ENCODE measurements around the gene KIN. TPM values are rescaled to one million over a fixed set of nuclear protein-coding genes. Genes with fewer than 3 reads are reported as not detected.

The KIN gene
- total RNA-seq, 1 donor from 2014 or later: 14.2 TPM

- Mint-ChIP-seq H3K36me3 (ENCODE audit: low read depth) (no peaks in the 10 kb centered on the region), H3K4me1 (ENCODE audit: low read depth) (peaks cover 6% of the 10 kb centered on the region)
These were observed 81.2 kb downstream of the KIN start for GRCh38 chr10:7706534-7707073.

GRCh38 chr10:7705341-7705740 is 82.5 kb downstream of the KIN start:
- no peak overlapping the region for H3K4me3 Mint-ChIP-seq (ENCODE audit: unreplicated experiment)
- H3K27ac Mint-ChIP-seq (ENCODE audit: unreplicated experiment): no peak overlapping the region
- H3K4me1 Mint-ChIP-seq (ENCODE audit: low read depth): peaks cover 6% of the 10 kb centered on the region
- H3K9me3 Mint-ChIP-seq (ENCODE audit: low read depth): no peaks in the 10 kb centered on the region
- no peaks in the 10 kb centered on the region for H3K36me3 Mint-ChIP-seq (ENCODE audit: low read depth)
- no peak for DNase-seq (ENCODE audit: low spot score)
- TF ChIP-seq CTCF (IDR thresholded peaks at IDR 0.05): no peak
- H3K27me3 Mint-ChIP-seq (ENCODE audit: low read depth): peaks cover 19% of the 10 kb centered on the region

More at GRCh38 chr10:7706534-7707073, 81.2 kb downstream of the KIN start:
- Mint-ChIP-seq H3K27me3 (ENCODE audit: low read depth) (peaks cover 19% of the 10 kb centered on the region), H3K9me3 (ENCODE audit: low read depth) (no peaks in the 10 kb centered on the region), H3K4me3 (ENCODE audit: unreplicated experiment) (no peak overlapping the region), H3K27ac (ENCODE audit: unreplicated experiment) (no peak overlapping the region)
- no peak for TF ChIP-seq CTCF (IDR thresholded peaks at IDR 0.05)
- DNase-seq (ENCODE audit: low spot score): no peak

GRCh38 chr10:7704071-7705016 is 83.4 kb downstream of the KIN start:
- Mint-ChIP-seq H3K27ac (ENCODE audit: unreplicated experiment) (no peak overlapping the region), H3K9me3 (ENCODE audit: low read depth) (no peaks in the 10 kb centered on the region), H3K36me3 (ENCODE audit: low read depth) (no peaks in the 10 kb centered on the region), H3K4me3 (ENCODE audit: unreplicated experiment) (no peak overlapping the region), H3K27me3 (ENCODE audit: low read depth) (peaks cover 21% of the 10 kb centered on the region), H3K4me1 (ENCODE audit: low read depth) (peaks cover 6% of the 10 kb centered on the region)
- no peak for DNase-seq (ENCODE audit: low spot score)
- no peak for TF ChIP-seq CTCF (IDR thresholded peaks at IDR 0.05)

GRCh38 chr10:7703140-7703539 is 84.7 kb downstream of the KIN start, which contains the start of gene ITIH2:
ITIH2 (plus strand) TSS chr10:7703316; CDS start chr10:7703435, 119 bp downstream.
- Mint-ChIP-seq H3K36me3 (ENCODE audit: low read depth) (no peaks in the 10 kb centered on the region), H3K9me3 (ENCODE audit: low read depth) (no peaks in the 10 kb centered on the region), H3K27me3 (ENCODE audit: low read depth) (peaks cover 22% of the 10 kb centered on the region), H3K4me3 (ENCODE audit: unreplicated experiment) (no peak within 1 kb of the TSS), H3K27ac (ENCODE audit: unreplicated experiment) (no peak within 1 kb of the TSS), H3K4me1 (ENCODE audit: low read depth) (peaks cover 6% of the 10 kb centered on the region)
- TF ChIP-seq CTCF (IDR thresholded peaks at IDR 0.05): no peak
- DNase-seq (ENCODE audit: low spot score): no peak

GRCh38 chr10:7702288-7702812 is 85.4 kb downstream of the KIN start:
- no peaks in the 10 kb centered on the region for H3K36me3 Mint-ChIP-seq (ENCODE audit: low read depth)
- H3K9me3 Mint-ChIP-seq (ENCODE audit: low read depth): no peaks in the 10 kb centered on the region
- H3K4me1 Mint-ChIP-seq (ENCODE audit: low read depth): peaks cover 12% of the 10 kb centered on the region
- H3K27ac Mint-ChIP-seq (ENCODE audit: unreplicated experiment): no peak overlapping the region
- H3K27me3 Mint-ChIP-seq (ENCODE audit: low read depth): peaks cover 18% of the 10 kb centered on the region
- no peak for TF ChIP-seq CTCF (IDR thresholded peaks at IDR 0.05)
- no peak for DNase-seq (ENCODE audit: low spot score)
- H3K4me3 Mint-ChIP-seq (ENCODE audit: unreplicated experiment): no peak overlapping the region
